ENCODE measurements around the gene TMEM59.

The TMEM59 gene

DNA sequence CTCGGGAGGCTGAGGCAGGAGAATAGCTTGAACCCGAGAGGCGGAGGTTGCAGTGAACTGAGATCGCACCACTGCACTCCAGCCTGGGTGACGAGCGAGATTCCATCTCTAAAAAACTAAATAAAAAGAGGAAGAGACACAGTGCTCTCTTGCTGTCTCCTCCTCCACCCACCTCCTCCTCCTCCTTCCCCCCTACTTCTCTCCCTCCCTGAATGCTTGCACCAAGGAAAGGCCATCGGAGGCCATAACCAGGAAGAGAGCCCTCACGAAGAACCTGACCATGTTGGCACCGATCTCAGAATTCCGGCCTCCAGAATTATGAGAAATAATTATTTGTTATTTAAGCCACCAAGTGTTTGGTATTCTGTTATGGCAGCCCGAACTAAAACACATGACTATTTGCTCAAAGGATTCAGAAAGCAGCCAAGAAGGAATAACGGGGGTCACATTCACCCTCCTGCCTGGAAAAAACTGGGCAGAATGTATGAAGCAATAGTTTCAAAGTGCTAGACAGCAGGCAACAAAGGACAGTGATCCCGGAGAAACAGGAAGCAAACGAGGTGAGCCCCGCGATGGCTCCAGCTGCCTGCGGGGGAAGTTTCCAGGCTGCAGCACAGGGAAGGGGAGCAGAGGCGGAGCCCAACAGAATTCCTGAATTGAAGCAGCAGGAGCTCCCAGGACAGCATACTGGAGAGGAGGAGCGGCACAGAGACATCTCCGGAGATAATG lies 70.8 kb downstream of the TMEM59 start:
- no peak for DNase-seq (ENCODE audit: low spot score)

DNA sequence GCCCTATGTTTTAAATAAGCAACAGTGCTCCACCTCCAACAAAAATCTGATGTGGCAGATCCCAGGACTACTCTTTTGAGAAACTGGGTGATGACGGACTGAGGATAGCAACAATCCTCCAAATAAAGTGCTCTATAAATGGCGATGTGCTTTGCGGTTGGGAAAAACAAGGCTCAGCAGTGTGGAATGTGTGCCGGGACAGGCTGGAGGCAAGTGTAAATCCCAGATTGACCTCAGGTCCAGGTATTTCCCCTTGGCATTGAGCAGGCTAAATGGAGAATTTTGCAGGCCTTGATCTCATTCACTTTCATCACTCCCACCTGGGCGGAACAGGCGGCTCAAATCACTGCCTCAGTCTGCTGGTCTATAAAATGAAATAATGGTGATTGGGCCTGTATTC lies 71.8 kb downstream of the TMEM59 start:
- DNase-seq (ENCODE audit: low spot score), result no peak

DNA sequence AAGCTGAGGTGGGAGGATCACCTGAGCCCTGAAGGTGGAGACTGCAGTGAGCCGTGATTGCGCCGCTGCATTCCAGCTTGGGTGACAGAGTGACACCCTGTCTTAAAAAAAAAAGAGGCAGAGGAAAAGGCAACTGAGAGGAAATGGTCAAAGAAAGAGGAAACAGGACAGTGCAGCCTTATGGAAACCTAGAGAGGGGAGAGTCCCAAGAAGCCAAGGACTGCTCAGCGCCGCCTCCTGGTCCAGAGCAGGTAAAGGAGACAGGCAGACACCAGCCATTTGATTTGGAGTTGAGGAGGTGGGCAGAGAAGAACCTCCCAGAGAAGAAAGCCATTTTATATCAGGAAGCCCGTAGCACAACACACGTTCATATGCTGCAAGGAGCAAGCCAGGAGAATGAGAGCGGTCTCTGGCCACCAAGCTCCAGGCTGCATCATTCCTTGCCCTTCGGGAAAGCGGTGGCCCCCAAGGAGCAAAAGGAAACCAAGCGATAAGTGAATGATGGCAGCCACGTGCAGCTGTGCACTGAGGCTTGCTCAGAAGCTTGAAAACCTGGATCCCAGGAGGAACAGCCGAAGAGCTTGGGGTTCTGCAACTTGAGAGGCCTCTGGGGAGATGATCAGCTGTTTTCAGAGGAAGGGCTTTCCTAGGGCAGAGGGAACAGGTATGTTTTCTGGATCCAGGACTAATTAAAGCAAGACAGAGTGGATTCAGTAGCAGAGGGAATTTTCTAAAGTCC lies 73.1 kb downstream of the TMEM59 start:
- DNase-seq (ENCODE audit: low spot score), result no peak

All from cerebellar cortex (tissue), 1 donor.